HG03521 (cell line): ENCODE results near the gene ALDH3B2.
"Not testable (repeated sequence)": the region's sequence is repeated elsewhere in the genome, so short reads cannot be mapped to it uniquely, and the experiment has no call there.

ENCODE experiments used
- ATAC-seq: cut with Tn5 transposase; IDR thresholded peaks from one replicate; pipeline ENCODE4 v1.9.1; 2021; ENCODE audit warnings: mild to moderate bottlenecking, moderate library complexity; ENCODE audit not compliant: unreplicated experiment

The ALDH3B2 gene

GRCh38 chr11:67685641-67686332 is 11.4 kb upstream of the ALDH3B2 start:
- not testable (repeated sequence) for ATAC-seq

GRCh38 chr11:67682126-67683034 is 8.0 kb upstream of the ALDH3B2 start:
- not testable (repeated sequence) for ATAC-seq

- no peak for ATAC-seq
Observed at GRCh38 chr11:67680696-67681470, 6.5 kb upstream of the ALDH3B2 start.

- ATAC-seq: no peak
Observed at GRCh38 chr11:67675058-67675747, 780 bp upstream of the ALDH3B2 start.

GRCh38 chr11:67673902-67674301 is 521 bp downstream of the ALDH3B2 start:
- ATAC-seq: no peak

- no peak for ATAC-seq
Observed at GRCh38 chr11:67673358-67673757, 1.1 kb downstream of the ALDH3B2 start.

- no peak for ATAC-seq
Observed at GRCh38 chr11:67671211-67671520, 3.3 kb downstream of the ALDH3B2 start.

GRCh38 chr11:67670316-67671210 is 3.9 kb downstream of the ALDH3B2 start:
- ATAC-seq: no peak

- no peak for ATAC-seq
Observed at GRCh38 chr11:67668192-67668551, 6.3 kb downstream of the ALDH3B2 start.

GRCh38 chr11:67667490-67668191 is 6.8 kb downstream of the ALDH3B2 start:
- ATAC-seq: no peak

GRCh38 chr11:67666676-67667489 is 7.5 kb downstream of the ALDH3B2 start:
- no peak for ATAC-seq

GRCh38 chr11:67666303-67666645 is 8.1 kb downstream of the ALDH3B2 start:
- no peak for ATAC-seq

- ATAC-seq: no peak
Observed at GRCh38 chr11:67665541-67666302, 8.7 kb downstream of the ALDH3B2 start.

- ATAC-seq: no peak
Observed at GRCh38 chr11:67664696-67665540, 9.5 kb downstream of the ALDH3B2 start.

- ATAC-seq: no peak
Observed at GRCh38 chr11:67664213-67664585, 10.2 kb downstream of the ALDH3B2 start.

- no peak for ATAC-seq
Observed at GRCh38 chr11:67663532-67664212, 10.8 kb downstream of the ALDH3B2 start.
